H9 (cell line): ENCODE results near the gene FOXM1. TPM values are rescaled to one million over a fixed set of nuclear protein-coding genes. Genes with fewer than 3 reads are reported as not detected.
A peak's percentile ranks its signal among the peaks of the same experiment; 100 is the strongest.

Experiments
- DNase-seq: peaks from one replicate; pipeline ENCODE4 v3.0.0-alpha.2; 2017
- H2AFZ ChIP-seq: one replicate; pipeline ENCODE4 v1.6.1; 2013; ENCODE audit warnings: mild to moderate bottlenecking, low read length, control low read depth, moderate library complexity
- H2AK5ac ChIP-seq: 2 replicates; pipeline ENCODE4 v1.6.1; 2013; ENCODE audit warnings: low read length, control low read depth, mixed read lengths; ENCODE audit not compliant: insufficient read length
- H2BK120ac ChIP-seq: one replicate; pipeline ENCODE4 v1.6.1; 2013; ENCODE audit warnings: low read depth, mild to moderate bottlenecking, low read length, control low read depth, inconsistent platforms; ENCODE audit not compliant: poor library complexity, severe bottlenecking
- H2BK12ac ChIP-seq: 2 replicates; pipeline ENCODE4 v1.6.1; 2013; ENCODE audit warnings: low read length, control low read depth, mixed read lengths, low read depth; ENCODE audit not compliant: insufficient read length
- H2BK15ac ChIP-seq: 2 replicates; pipeline ENCODE4 v1.6.1; 2013; ENCODE audit warnings: low read depth, low read length, control low read depth
- H2BK20ac ChIP-seq: one replicate; pipeline ENCODE4 v1.6.1; 2013; ENCODE audit warnings: low read depth, mild to moderate bottlenecking, low read length, control low read depth, inconsistent platforms; ENCODE audit not compliant: poor library complexity, severe bottlenecking
- H2BK5ac ChIP-seq: 2 replicates; pipeline ENCODE4 v1.6.1; 2013; ENCODE audit warnings: low read length, control low read depth, mixed read lengths; ENCODE audit not compliant: insufficient read length
- H3K14ac ChIP-seq: 2 replicates; pipeline ENCODE4 v1.6.1; 2013; ENCODE audit warnings: low read length, control low read depth; ENCODE audit not compliant: insufficient read depth
- H3K18ac ChIP-seq: 2 replicates; pipeline ENCODE4 v1.6.1; 2013; ENCODE audit warnings: low read depth, mild to moderate bottlenecking, mixed read lengths, low read length, control low read depth; ENCODE audit not compliant: insufficient read length
- H3K23ac ChIP-seq: 2 replicates; pipeline ENCODE4 v1.6.1; 2013; ENCODE audit warnings: low read length, control low read depth, mixed read lengths, low read depth; ENCODE audit not compliant: insufficient read length
- H3K23me2 ChIP-seq: 2 replicates; pipeline ENCODE4 v1.6.1; 2013; ENCODE audit warnings: low read depth, mild to moderate bottlenecking, mixed read lengths, low read length, control low read depth; ENCODE audit not compliant: insufficient read length, poor library complexity, severe bottlenecking
- H3K27ac ChIP-seq: 2 replicates; pipeline ENCODE4 v1.5.1; 2013; ENCODE audit warnings: low read length, control low read depth, mixed read lengths, low read depth; ENCODE audit not compliant: insufficient read length
- H3K27me3 ChIP-seq: 2 replicates; pipeline ENCODE4 v1.6.1; 2013; ENCODE audit warnings: low read length, control low read depth, inconsistent platforms; ENCODE audit not compliant: insufficient read depth
- H3K4ac ChIP-seq: 2 replicates; pipeline ENCODE4 v1.6.1; 2013; ENCODE audit warnings: low read depth, mild to moderate bottlenecking, control low read depth, inconsistent platforms, low read length, moderate library complexity
- H3K4me1 ChIP-seq: 2 replicates; pipeline ENCODE4 v1.6.1; 2013; ENCODE audit warnings: low read length, control low read depth, inconsistent platforms; ENCODE audit not compliant: insufficient read depth
- H3K4me2 ChIP-seq: 2 replicates; pipeline ENCODE4 v1.6.1; 2013; ENCODE audit warnings: low read length, control low read depth, mixed read lengths; ENCODE audit not compliant: insufficient read length, insufficient read depth
- H3K56ac ChIP-seq: 2 replicates; pipeline ENCODE4 v1.6.1; 2013; ENCODE audit warnings: low read depth, mild to moderate bottlenecking, mixed read lengths, low read length, control low read depth; ENCODE audit not compliant: insufficient read length
- H3K79me1 ChIP-seq: 2 replicates; pipeline ENCODE4 v1.6.1; 2013; ENCODE audit warnings: low read depth, mild to moderate bottlenecking, moderate library complexity, low read length, control low read depth, inconsistent platforms; ENCODE audit not compliant: insufficient read depth, poor library complexity, severe bottlenecking
- H3K79me2 ChIP-seq: 2 replicates; pipeline ENCODE4 v1.6.1; 2013; ENCODE audit warnings: low read length, control low read depth, inconsistent platforms; ENCODE audit not compliant: insufficient read depth
- H3K9ac ChIP-seq: 2 replicates; pipeline ENCODE4 v1.6.1; 2013; ENCODE audit warnings: low read length, control low read depth, mixed read lengths; ENCODE audit not compliant: insufficient read length; ENCODE audit errors: extremely low read depth
- H3K9me3 ChIP-seq: one replicate; pipeline ENCODE4 v1.6.1; 2013; ENCODE audit warnings: low read depth, low read length, inconsistent platforms; ENCODE audit not compliant: control insufficient read depth
- H3T11ph ChIP-seq: one replicate; pipeline ENCODE4 v1.6.1; 2013; ENCODE audit warnings: mild to moderate bottlenecking, low read length, control low read depth, inconsistent platforms
- H4K20me1 ChIP-seq: one replicate; pipeline ENCODE4 v1.6.1; 2013; ENCODE audit not compliant: control insufficient read depth, insufficient read length, insufficient read depth
- H4K5ac ChIP-seq: 2 replicates; pipeline ENCODE4 v1.6.1; 2013; ENCODE audit warnings: low read depth, mild to moderate bottlenecking, mixed read lengths, low read length, control low read depth; ENCODE audit not compliant: insufficient read length
- H4K8ac ChIP-seq: replicated peaks from 2 replicates; pipeline ENCODE4 v1.6.1; 2013; ENCODE audit warnings: low read length, control low read depth, mixed read lengths, low read depth; ENCODE audit not compliant: insufficient read length
- H4K91ac ChIP-seq: 2 replicates; pipeline ENCODE4 v1.6.1; 2013; ENCODE audit warnings: low read depth, mild to moderate bottlenecking, moderate library complexity, mixed read lengths, low read length, control low read depth; ENCODE audit not compliant: insufficient read length
- H3K27ac Mint-ChIP-seq, 3 experiments: 2 replicates in 2 of 3; 3 replicates in 1 of 3; pipeline ENCODE4 v1.8.0; 2020 to 2021; ENCODE audit warnings: mixed read lengths in 3 of 3, mild to moderate bottlenecking in 1 of 3, moderate library complexity in 1 of 3
- H3K27me3 Mint-ChIP-seq: 2 replicates; pipeline ENCODE4 v1.8.0; 2021; ENCODE audit warnings: low read depth, mild to moderate bottlenecking, moderate library complexity, mixed read lengths
- H3K36me3 Mint-ChIP-seq, 3 experiments: 2 replicates in 2 of 3; 3 replicates in 1 of 3; pipeline ENCODE4 v1.8.0; 2020 to 2021; ENCODE audit warnings: low read depth in 3 of 3, mixed read lengths in 3 of 3; ENCODE audit not compliant: insufficient read depth in 1 of 3
- H3K4me1 Mint-ChIP-seq, 2 experiments: 2 replicates each; pipeline ENCODE4 v1.8.0; 2020; ENCODE audit warnings: mixed read lengths in 2 of 2
- H3K4me3 Mint-ChIP-seq, 2 experiments: 2 replicates in 1 of 2; 3 replicates in 1 of 2; pipeline ENCODE4 v1.8.0; 2020 to 2021; ENCODE audit warnings: mild to moderate bottlenecking in 2 of 2, mixed read lengths in 2 of 2, moderate library complexity in 1 of 2
- H3K9me3 Mint-ChIP-seq, 2 experiments: 2 replicates in 1 of 2; 3 replicates in 1 of 2; pipeline ENCODE4 v1.8.0; 2020; ENCODE audit warnings: mild to moderate bottlenecking in 2 of 2, mixed read lengths in 2 of 2, moderate library complexity in 1 of 2
- WGBS: extraction: QIAGEN DNeasy Blood & Tissue Kit; methylation state at CpG from one replicate; pipeline ENCODE4 v1.1.7; 2013; ENCODE audit warnings: missing lambda C conversion rate, low lambda C conversion rate, mixed read lengths; ENCODE audit not compliant: insufficient read length; ENCODE audit errors: extremely low coverage; 5-methylcytosine and 5-hydroxymethylcytosine counted together
- total RNA-seq: library from RNA; stranded (reverse); gene quantifications from 2 replicates; pipeline ENCODE4 v1.2.1, GENCODE V29; 2021
- TF ChIP-seq, protein P1 (sequence below): fragments of 200-600 bp; sonication (generic); conservative IDR thresholded peaks from 3 replicates; pipeline ENCODE4 v1.8.0; 2021; ENCODE audit warnings: antibody characterized with exemption, mild to moderate bottlenecking

FOXM1 gene
- total RNA-seq, 1 experiment from 2014 or later, result 109 TPM

DNA sequence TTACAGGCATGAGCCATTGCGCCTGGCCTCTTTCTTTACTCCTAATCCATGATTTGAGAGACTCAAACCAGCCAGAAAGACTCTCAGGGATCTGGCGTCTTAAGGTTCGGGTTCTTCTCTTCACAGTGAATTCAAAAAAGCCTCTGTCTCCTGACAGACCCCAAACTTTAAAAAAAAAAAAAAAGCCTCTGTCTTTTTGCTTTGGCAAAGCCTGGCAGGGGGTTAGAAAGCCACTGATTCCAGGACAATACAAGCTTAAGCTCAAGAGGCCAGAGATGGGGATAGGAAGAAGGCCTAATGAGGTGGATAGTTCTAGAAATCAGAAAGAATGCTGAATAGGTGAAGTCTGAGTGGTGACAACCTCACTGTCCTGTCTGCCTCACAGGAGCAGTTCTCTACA lies 50.9 kb downstream of the FOXM1 start:
- no CpG with 5 or more reads among the region's 3 CpGs for WGBS
- no peaks in the 10 kb centered on the region for H3K27me3 ChIP-seq
- H3K56ac ChIP-seq, result no peak overlapping the region
- no peaks in the 10 kb centered on the region for H3K79me1 ChIP-seq
- no peak overlapping the region for H2AK5ac ChIP-seq
- no peaks in the 10 kb centered on the region for H3K23me2 ChIP-seq
- H3K79me2 ChIP-seq, result no peaks in the 10 kb centered on the region
- no peak overlapping the region for H3K4ac ChIP-seq
- no peaks in the 10 kb centered on the region for H3K27me3 Mint-ChIP-seq
- no peak overlapping the region for H2AFZ ChIP-seq
- H3K4me1 ChIP-seq, result peaks cover 3% of the 10 kb centered on the region; the same call in 1 of the 2 replicates
- peaks cover 32 to 83% (median 66%) of the 10 kb centered on the region in 3 experiments for H3K36me3 Mint-ChIP-seq
- no peak overlapping the region for H3K27ac ChIP-seq
- H4K91ac ChIP-seq, result no peak overlapping the region
- no peak overlapping the region for H3K18ac ChIP-seq
- no peak overlapping the region for H2BK120ac ChIP-seq
- no peak overlapping the region for H2BK5ac ChIP-seq
- peaks cover 37 to 38% of the 10 kb centered on the region in 2 experiments for H3K4me1 Mint-ChIP-seq
- no peak overlapping the region for H3K14ac ChIP-seq
- no peak overlapping the region for H2BK15ac ChIP-seq
- no peak overlapping the region for H3T11ph ChIP-seq
- no peak for DNase-seq
- no peak overlapping the region for H3K23ac ChIP-seq
- peak overlapping the region in 1 of 3 experiments; percentile 98; a peak in 2 of 7 replicates for H3K27ac Mint-ChIP-seq
- H3K9ac ChIP-seq, result no peak overlapping the region
- H4K8ac ChIP-seq, result no peak overlapping the region
- H3K4me2 ChIP-seq, result no peak overlapping the region
- H3K9me3 ChIP-seq, result no peaks in the 10 kb centered on the region
- H3K9me3 Mint-ChIP-seq, result no peaks in the 10 kb centered on the region
- no peak overlapping the region for H3K4me3 Mint-ChIP-seq
- TF ChIP-seq, protein P1, sequence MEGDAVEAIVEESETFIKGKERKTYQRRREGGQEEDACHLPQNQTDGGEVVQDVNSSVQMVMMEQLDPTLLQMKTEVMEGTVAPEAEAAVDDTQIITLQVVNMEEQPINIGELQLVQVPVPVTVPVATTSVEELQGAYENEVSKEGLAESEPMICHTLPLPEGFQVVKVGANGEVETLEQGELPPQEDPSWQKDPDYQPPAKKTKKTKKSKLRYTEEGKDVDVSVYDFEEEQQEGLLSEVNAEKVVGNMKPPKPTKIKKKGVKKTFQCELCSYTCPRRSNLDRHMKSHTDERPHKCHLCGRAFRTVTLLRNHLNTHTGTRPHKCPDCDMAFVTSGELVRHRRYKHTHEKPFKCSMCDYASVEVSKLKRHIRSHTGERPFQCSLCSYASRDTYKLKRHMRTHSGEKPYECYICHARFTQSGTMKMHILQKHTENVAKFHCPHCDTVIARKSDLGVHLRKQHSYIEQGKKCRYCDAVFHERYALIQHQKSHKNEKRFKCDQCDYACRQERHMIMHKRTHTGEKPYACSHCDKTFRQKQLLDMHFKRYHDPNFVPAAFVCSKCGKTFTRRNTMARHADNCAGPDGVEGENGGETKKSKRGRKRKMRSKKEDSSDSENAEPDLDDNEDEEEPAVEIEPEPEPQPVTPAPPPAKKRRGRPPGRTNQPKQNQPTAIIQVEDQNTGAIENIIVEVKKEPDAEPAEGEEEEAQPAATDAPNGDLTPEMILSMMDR, result no peak
- H2BK12ac ChIP-seq, result no peak overlapping the region
- H2BK20ac ChIP-seq, result no peak overlapping the region
- no peak overlapping the region for H4K5ac ChIP-seq
- H4K20me1 ChIP-seq, result no peaks in the 10 kb centered on the region
